Stomach (tissue), 4 donors: Measurements from ENCODE around the gene CCDC126.

Source experiments
- EP300 ChIP-seq: sonication (generic); formaldehyde crosslinking; IDR thresholded peaks from one replicate; pipeline ENCODE4 v1.6.1; 2017; ENCODE audit warnings: antibody characterized with exemption
- POLR2A ChIP-seq, 4 donors: fragments of 450-650 bp; IDR thresholded peaks; one replicate each; pipeline ENCODE4 v1.6.1; 2016; ENCODE audit warnings: antibody characterized with exemption in 4 of 4, control low read depth in 2 of 4, mild to moderate bottlenecking in 1 of 4, moderate library complexity in 1 of 4
- POLR2AphosphoS5 ChIP-seq, 3 donors: sonication (generic); formaldehyde crosslinking; IDR thresholded peaks; one replicate each; pipeline ENCODE4 v1.6.1; 2016; ENCODE audit warnings: antibody characterized with exemption in 3 of 3
- TF ChIP-seq, protein P1 (sequence below), 7 experiments: fragments of 450-650 bp in 4 of 7; fragments of 200-600 bp in 3 of 7; sonication (generic) in 3 of 7; IDR thresholded peaks; one replicate each; pipeline ENCODE4 v1.5.1; 2016 to 2019; ENCODE audit warnings: antibody characterized with exemption in 7 of 7, control low read depth in 2 of 7, mild to moderate bottlenecking in 1 of 7

GRCh38 chr7:23607130-23607529 is 9.9 kb downstream of the CCDC126 start:
- TF ChIP-seq, protein P1, sequence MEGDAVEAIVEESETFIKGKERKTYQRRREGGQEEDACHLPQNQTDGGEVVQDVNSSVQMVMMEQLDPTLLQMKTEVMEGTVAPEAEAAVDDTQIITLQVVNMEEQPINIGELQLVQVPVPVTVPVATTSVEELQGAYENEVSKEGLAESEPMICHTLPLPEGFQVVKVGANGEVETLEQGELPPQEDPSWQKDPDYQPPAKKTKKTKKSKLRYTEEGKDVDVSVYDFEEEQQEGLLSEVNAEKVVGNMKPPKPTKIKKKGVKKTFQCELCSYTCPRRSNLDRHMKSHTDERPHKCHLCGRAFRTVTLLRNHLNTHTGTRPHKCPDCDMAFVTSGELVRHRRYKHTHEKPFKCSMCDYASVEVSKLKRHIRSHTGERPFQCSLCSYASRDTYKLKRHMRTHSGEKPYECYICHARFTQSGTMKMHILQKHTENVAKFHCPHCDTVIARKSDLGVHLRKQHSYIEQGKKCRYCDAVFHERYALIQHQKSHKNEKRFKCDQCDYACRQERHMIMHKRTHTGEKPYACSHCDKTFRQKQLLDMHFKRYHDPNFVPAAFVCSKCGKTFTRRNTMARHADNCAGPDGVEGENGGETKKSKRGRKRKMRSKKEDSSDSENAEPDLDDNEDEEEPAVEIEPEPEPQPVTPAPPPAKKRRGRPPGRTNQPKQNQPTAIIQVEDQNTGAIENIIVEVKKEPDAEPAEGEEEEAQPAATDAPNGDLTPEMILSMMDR (IDR thresholded peaks at IDR 0.05) = no peak
- TF ChIP-seq POLR2AphosphoS5 (IDR thresholded peaks at IDR 0.05) = no peak
- no peak for TF ChIP-seq POLR2A (IDR thresholded peaks at IDR 0.05)
- TF ChIP-seq EP300 = no peak
